GM23338 (cell line): ENCODE data around the gene PLA2G2E. TPM values are rescaled to one million over a fixed set of nuclear protein-coding genes. Genes with fewer than 3 reads are reported as not detected.

Source experiments
- ATAC-seq: fragments of 200-7000 bp; cut with Tn5 transposase; 3 replicates; pipeline ENCODE4 v1.9.1; 2020
- DNase-seq: peaks from one replicate; pipeline ENCODE4 v3.0.0-alpha.2; 2015; ENCODE audit warnings: low spot score
- H2AFZ ChIP-seq: fragments of 200-600 bp; sonication (generic); 2 replicates; pipeline ENCODE4 v1.8.0; 2016; ENCODE audit warnings: antibody characterized with exemption, mild to moderate bottlenecking, moderate library complexity
- H3F3A ChIP-seq: fragments of 200-600 bp; sonication (generic); replicated peaks from 2 replicates; pipeline ENCODE4 v1.8.0; 2017; ENCODE audit warnings: antibody characterized with exemption, mixed run types, low read depth
- H3K27ac ChIP-seq: fragments of 200-600 bp; sonication (generic); 2 replicates; pipeline ENCODE4 v1.6.1; 2016; ENCODE audit warnings: low read depth
- H3K27me3 ChIP-seq: fragments of 200-600 bp; sonication (generic); 2 replicates; pipeline ENCODE4 v1.8.0; 2016; ENCODE audit warnings: mild to moderate bottlenecking, mixed run types, moderate library complexity; ENCODE audit not compliant: insufficient read depth
- H3K36me3 ChIP-seq: fragments of 200-600 bp; sonication (generic); 2 replicates; pipeline ENCODE4 v1.8.0; 2016; ENCODE audit warnings: mild to moderate bottlenecking; ENCODE audit not compliant: insufficient read depth
- H3K4me1 ChIP-seq: fragments of 200-600 bp; sonication (generic); 2 replicates; pipeline ENCODE4 v1.8.0; 2016; ENCODE audit warnings: mild to moderate bottlenecking, moderate library complexity; ENCODE audit not compliant: insufficient read depth
- H3K4me2 ChIP-seq: fragments of 200-600 bp; sonication (generic); 2 replicates; pipeline ENCODE4 v1.7.1; 2017; ENCODE audit warnings: mixed run types
- H3K4me3 ChIP-seq: fragments of 200-600 bp; sonication (generic); 2 replicates; pipeline ENCODE4 v1.6.1; 2016; ENCODE audit warnings: mixed run types
- H3K79me2 ChIP-seq: fragments of 200-600 bp; sonication (generic); replicated peaks from 2 replicates; pipeline ENCODE4 v1.8.0; 2017; ENCODE audit warnings: mild to moderate bottlenecking; ENCODE audit not compliant: insufficient read depth
- H3K9me2 ChIP-seq: fragments of 200-600 bp; sonication (generic); 2 replicates; pipeline ENCODE4 v1.8.0; 2017; ENCODE audit not compliant: insufficient read depth
- H4K20me1 ChIP-seq: fragments of 200-600 bp; sonication (generic); replicated peaks from 2 replicates; pipeline ENCODE4 v1.8.0; 2017; ENCODE audit warnings: mild to moderate bottlenecking; ENCODE audit not compliant: insufficient read depth
- H3K27ac Mint-ChIP-seq: 2 replicates; pipeline ENCODE4 v1.8.0; 2020; ENCODE audit warnings: inconsistent platforms, mild to moderate bottlenecking, moderate library complexity, mixed read lengths
- H3K27me3 Mint-ChIP-seq: 3 replicates; pipeline ENCODE4 v1.8.0; 2022; ENCODE audit warnings: low read depth, mild to moderate bottlenecking, moderate library complexity, mixed read lengths, inconsistent platforms; ENCODE audit not compliant: insufficient read depth, poor library complexity
- H3K36me3 Mint-ChIP-seq: 3 replicates; pipeline ENCODE4 v1.8.0; 2021; ENCODE audit warnings: low read depth, mild to moderate bottlenecking, inconsistent platforms, moderate library complexity, mixed read lengths
- H3K4me1 Mint-ChIP-seq: 3 replicates; pipeline ENCODE4 v1.8.0; 2020; ENCODE audit warnings: mild to moderate bottlenecking, inconsistent platforms, mixed read lengths
- H3K4me3 Mint-ChIP-seq: 3 replicates; pipeline ENCODE4 v1.8.0; 2021; ENCODE audit warnings: moderate library complexity, mild to moderate bottlenecking, inconsistent platforms, mixed read lengths
- H3K9me3 Mint-ChIP-seq: 3 replicates; pipeline ENCODE4 v1.8.0; 2020; ENCODE audit warnings: moderate library complexity, mild to moderate bottlenecking, inconsistent platforms, mixed read lengths
- CREB1 ChIP-seq: fragments of 250-450 bp; sonication (Bioruptor Pico); IDR thresholded peaks from 2 replicates; pipeline ENCODE4 v1.5.0; 2020; ENCODE audit warnings: low read depth, mild to moderate bottlenecking, moderate library complexity
- EZH2 ChIP-seq: fragments of 200-600 bp; sonication (generic); IDR thresholded peaks from one replicate; pipeline ENCODE4 v1.8.0; 2017; ENCODE audit warnings: antibody characterized with exemption, mild to moderate bottlenecking, low read depth; ENCODE audit not compliant: unreplicated experiment
- EZH2phosphoT487 ChIP-seq: fragments of 200-600 bp; sonication (generic); IDR thresholded peaks from one replicate; pipeline ENCODE4 v1.8.1; 2018; ENCODE audit warnings: antibody characterized with exemption; ENCODE audit not compliant: unreplicated experiment
- NANOG ChIP-seq: IDR thresholded peaks from 2 replicates; pipeline ENCODE4 v1.6.1; 2016; ENCODE audit warnings: antibody characterized with exemption, borderline replicate concordance
- POLR2AphosphoS5 ChIP-seq: IDR thresholded peaks from 2 replicates; pipeline ENCODE4 v1.6.1; 2016; ENCODE audit warnings: antibody characterized with exemption, low read depth
- STAT1 ChIP-seq: IDR thresholded peaks from one replicate; pipeline ENCODE4 v1.6.1; 2016; ENCODE audit warnings: antibody characterized with exemption; ENCODE audit not compliant: unreplicated experiment
- ZNF114 ChIP-seq: fragments of 250-450 bp; sonication (Bioruptor Pico); IDR thresholded peaks from 2 replicates; pipeline ENCODE4 v1.5.0; 2020; ENCODE audit warnings: mild to moderate bottlenecking, moderate library complexity
- ZNF331 ChIP-seq: fragments of 250-450 bp; sonication (Bioruptor Pico); IDR thresholded peaks from 2 replicates; pipeline ENCODE4 v1.5.0; 2020; ENCODE audit warnings: low read depth, mild to moderate bottlenecking, moderate library complexity
- polyA plus RNA-seq: library from polyadenylated mRNA; unstranded; fragments of >200 nt; fragmentation: Nextera tagmentation; extraction: Ambion mirVana; gene quantifications from 2 replicates; pipeline ENCODE4 v1.2.1, GENCODE V29; 2016
- total RNA-seq: library from RNA; depleted of rRNA; stranded (reverse); fragments of >200 nt; shearing (Covaris generic); gene quantifications from 2 replicates; pipeline ENCODE4 v1.2.3, GENCODE V29; 2014
- TF ChIP-seq, protein P1 (sequence below): fragments of 250-450 bp; sonication (Bioruptor Pico); IDR thresholded peaks from 2 replicates; pipeline ENCODE4 v1.5.0; 2020; ENCODE audit warnings: mild to moderate bottlenecking, moderate library complexity
- TF ChIP-seq, protein P2 (sequence below): IDR thresholded peaks from 2 replicates; pipeline ENCODE4 v1.6.1; 2016; ENCODE audit warnings: antibody characterized with exemption
- TF ChIP-seq, protein P3 (sequence below): IDR thresholded peaks from one replicate; pipeline ENCODE4 v1.6.1; 2018; ENCODE audit warnings: antibody characterized with exemption; ENCODE audit not compliant: unreplicated experiment

PLA2G2E gene
- total and polyA plus RNA-seq, 2 experiments from 2014 or later = not detected

DNA sequence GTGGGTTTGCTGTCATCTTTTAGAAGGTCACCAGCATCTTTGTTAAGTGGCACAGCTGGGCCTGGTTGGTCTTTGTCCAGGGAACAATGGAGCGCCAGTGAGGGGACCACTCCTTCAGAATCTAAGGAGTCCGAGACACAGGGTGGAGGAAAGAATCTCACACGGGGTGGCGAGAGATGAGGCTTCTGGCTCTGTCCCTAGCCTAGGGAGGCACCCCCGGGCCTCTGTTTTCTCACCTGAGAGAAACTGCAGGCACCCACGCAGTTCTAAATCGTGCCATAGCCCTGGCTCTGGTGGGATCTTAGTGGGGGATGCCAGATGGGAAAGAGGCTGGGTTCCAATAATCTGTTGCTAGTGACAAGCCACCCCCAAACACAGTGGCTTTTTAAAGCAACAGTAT, 10.9 kb upstream of the PLA2G2E start (continued):
- TF ChIP-seq, protein P1, sequence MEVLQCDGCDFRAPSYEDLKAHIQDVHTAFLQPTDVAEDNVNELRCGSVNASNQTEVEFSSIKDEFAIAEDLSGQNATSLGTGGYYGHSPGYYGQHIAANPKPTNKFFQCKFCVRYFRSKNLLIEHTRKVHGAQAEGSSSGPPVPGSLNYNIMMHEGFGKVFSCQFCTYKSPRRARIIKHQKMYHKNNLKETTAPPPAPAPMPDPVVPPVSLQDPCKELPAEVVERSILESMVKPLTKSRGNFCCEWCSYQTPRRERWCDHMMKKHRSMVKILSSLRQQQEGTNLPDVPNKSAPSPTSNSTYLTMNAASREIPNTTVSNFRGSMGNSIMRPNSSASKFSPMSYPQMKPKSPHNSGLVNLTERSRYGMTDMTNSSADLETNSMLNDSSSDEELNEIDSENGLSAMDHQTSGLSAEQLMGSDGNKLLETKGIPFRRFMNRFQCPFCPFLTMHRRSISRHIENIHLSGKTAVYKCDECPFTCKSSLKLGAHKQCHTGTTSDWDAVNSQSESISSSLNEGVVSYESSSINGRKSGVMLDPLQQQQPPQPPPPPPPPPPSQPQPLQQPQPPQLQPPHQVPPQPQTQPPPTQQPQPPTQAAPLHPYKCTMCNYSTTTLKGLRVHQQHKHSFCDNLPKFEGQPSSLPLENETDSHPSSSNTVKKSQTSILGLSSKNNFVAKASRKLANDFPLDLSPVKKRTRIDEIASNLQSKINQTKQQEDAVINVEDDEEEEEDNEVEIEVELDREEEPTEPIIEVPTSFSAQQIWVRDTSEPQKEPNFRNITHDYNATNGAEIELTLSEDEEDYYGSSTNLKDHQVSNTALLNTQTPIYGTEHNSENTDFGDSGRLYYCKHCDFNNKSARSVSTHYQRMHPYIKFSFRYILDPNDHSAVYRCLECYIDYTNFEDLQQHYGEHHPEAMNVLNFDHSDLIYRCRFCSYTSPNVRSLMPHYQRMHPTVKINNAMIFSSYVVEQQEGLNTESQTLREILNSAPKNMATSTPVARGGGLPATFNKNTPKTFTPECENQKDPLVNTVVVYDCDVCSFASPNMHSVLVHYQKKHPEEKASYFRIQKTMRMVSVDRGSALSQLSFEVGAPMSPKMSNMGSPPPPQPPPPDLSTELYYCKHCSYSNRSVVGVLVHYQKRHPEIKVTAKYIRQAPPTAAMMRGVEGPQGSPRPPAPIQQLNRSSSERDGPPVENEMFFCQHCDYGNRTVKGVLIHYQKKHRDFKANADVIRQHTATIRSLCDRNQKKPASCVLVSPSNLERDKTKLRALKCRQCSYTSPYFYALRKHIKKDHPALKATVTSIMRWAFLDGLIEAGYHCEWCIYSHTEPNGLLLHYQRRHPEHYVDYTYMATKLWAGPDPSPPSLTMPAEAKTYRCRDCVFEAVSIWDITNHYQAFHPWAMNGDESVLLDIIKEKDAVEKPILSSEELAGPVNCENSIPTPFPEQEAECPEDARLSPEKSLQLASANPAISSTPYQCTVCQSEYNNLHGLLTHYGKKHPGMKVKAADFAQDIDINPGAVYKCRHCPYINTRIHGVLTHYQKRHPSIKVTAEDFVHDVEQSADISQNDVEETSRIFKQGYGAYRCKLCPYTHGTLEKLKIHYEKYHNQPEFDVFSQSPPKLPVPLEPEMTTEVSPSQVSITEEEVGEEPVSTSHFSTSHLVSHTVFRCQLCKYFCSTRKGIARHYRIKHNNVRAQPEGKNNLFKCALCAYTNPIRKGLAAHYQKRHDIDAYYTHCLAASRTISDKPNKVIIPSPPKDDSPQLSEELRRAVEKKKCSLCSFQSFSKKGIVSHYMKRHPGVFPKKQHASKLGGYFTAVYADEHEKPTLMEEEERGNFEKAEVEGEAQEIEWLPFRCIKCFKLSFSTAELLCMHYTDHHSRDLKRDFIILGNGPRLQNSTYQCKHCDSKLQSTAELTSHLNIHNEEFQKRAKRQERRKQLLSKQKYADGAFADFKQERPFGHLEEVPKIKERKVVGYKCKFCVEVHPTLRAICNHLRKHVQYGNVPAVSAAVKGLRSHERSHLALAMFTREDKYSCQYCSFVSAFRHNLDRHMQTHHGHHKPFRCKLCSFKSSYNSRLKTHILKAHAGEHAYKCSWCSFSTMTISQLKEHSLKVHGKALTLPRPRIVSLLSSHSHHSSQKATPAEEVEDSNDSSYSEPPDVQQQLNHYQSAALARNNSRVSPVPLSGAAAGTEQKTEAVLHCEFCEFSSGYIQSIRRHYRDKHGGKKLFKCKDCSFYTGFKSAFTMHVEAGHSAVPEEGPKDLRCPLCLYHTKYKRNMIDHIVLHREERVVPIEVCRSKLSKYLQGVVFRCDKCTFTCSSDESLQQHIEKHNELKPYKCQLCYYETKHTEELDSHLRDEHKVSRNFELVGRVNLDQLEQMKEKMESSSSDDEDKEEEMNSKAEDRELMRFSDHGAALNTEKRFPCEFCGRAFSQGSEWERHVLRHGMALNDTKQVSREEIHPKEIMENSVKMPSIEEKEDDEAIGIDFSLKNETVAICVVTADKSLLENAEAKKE = no peak
- TF ChIP-seq CREB1 (no peak), ZNF114 (no peak), EZH2phosphoT487 (no peak), POLR2AphosphoS5 (no peak), STAT1 (no peak)

DNA sequence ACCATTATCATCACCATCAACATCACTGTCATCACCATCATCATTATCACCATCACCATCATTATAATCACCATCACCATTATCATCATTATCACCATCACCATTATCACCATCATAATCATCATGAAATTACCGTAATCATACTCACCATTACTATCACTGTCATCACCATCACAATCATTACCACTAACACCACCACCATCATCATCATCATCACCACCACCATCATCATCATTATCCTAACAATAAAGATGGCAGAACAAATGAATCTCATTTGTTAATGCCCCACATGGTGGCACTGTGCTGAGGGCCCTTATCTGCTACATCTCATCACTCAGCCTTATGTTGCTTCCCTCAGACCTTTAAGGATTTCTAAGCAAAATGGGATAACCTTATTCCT, 9.4 kb upstream of the PLA2G2E start:
- Histone ChIP-seq H3K4me1 (no peaks in the 10 kb centered on the region), H3K4me3 (no peak overlapping the region), H3K36me3 (no peaks in the 10 kb centered on the region), H3K27me3 (no peaks in the 10 kb centered on the region), H2AFZ (no peak overlapping the region), H3F3A (no peaks in the 10 kb centered on the region), H3K79me2 (no peaks in the 10 kb centered on the region), H3K27ac (no peak overlapping the region), H4K20me1 (no peaks in the 10 kb centered on the region), H3K4me2 (no peak overlapping the region), H3K9me2 (peaks cover 13% of the 10 kb centered on the region; the same call in 1 of the 2 replicates)
- Mint-ChIP-seq H3K4me3 (no peak overlapping the region), H3K4me1 (no peaks in the 10 kb centered on the region), H3K27me3 (no peaks in the 10 kb centered on the region), H3K9me3 (peaks cover 45% of the 10 kb centered on the region), H3K36me3 (peaks cover 27% of the 10 kb centered on the region), H3K27ac (no peak overlapping the region)
- no peak for ATAC-seq
- DNase-seq = no peak
- TF ChIP-seq ZNF331 (CRISPR knock-in tag) = no peak
- TF ChIP-seq, protein P2, sequence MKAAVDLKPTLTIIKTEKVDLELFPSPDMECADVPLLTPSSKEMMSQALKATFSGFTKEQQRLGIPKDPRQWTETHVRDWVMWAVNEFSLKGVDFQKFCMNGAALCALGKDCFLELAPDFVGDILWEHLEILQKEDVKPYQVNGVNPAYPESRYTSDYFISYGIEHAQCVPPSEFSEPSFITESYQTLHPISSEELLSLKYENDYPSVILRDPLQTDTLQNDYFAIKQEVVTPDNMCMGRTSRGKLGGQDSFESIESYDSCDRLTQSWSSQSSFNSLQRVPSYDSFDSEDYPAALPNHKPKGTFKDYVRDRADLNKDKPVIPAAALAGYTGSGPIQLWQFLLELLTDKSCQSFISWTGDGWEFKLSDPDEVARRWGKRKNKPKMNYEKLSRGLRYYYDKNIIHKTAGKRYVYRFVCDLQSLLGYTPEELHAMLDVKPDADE = no peak
- TF ChIP-seq EZH2 = no peak
- no peak for TF ChIP-seq NANOG
- TF ChIP-seq, protein P3, sequence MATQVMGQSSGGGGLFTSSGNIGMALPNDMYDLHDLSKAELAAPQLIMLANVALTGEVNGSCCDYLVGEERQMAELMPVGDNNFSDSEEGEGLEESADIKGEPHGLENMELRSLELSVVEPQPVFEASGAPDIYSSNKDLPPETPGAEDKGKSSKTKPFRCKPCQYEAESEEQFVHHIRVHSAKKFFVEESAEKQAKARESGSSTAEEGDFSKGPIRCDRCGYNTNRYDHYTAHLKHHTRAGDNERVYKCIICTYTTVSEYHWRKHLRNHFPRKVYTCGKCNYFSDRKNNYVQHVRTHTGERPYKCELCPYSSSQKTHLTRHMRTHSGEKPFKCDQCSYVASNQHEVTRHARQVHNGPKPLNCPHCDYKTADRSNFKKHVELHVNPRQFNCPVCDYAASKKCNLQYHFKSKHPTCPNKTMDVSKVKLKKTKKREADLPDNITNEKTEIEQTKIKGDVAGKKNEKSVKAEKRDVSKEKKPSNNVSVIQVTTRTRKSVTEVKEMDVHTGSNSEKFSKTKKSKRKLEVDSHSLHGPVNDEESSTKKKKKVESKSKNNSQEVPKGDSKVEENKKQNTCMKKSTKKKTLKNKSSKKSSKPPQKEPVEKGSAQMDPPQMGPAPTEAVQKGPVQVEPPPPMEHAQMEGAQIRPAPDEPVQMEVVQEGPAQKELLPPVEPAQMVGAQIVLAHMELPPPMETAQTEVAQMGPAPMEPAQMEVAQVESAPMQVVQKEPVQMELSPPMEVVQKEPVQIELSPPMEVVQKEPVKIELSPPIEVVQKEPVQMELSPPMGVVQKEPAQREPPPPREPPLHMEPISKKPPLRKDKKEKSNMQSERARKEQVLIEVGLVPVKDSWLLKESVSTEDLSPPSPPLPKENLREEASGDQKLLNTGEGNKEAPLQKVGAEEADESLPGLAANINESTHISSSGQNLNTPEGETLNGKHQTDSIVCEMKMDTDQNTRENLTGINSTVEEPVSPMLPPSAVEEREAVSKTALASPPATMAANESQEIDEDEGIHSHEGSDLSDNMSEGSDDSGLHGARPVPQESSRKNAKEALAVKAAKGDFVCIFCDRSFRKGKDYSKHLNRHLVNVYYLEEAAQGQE = no peak
- no peak for TF ChIP-seq CREB1
